Epithelial cell of proximal tubule (primary cell): ENCODE results near the gene ST6GALNAC3. TPM values are rescaled to one million over a fixed set of nuclear protein-coding genes. Genes with fewer than 3 reads are reported as not detected.

ENCODE experiments used
- DNase-seq: peaks from one replicate; pipeline ENCODE4 v3.0.0-alpha.2; 2011; ENCODE audit warnings: low read depth
- H3K4me3 ChIP-seq: 2 replicates; pipeline ENCODE4 v1.5.1; 2011; ENCODE audit warnings: low read depth, mild to moderate bottlenecking, low read length
- CTCF ChIP-seq: conservative IDR thresholded peaks from 2 replicates; pipeline ENCODE4 v1.5.1; 2012; ENCODE audit warnings: low read depth, mild to moderate bottlenecking, low read length
- total RNA-seq: library from RNA; depleted of rRNA; stranded (reverse); fragments of >200 nt; gene quantifications from 2 replicates; pipeline ENCODE4 v1.2.3, GENCODE V29; 2015

The ST6GALNAC3 gene
- total RNA-seq, 1 donor from 2014 or later, result 0.75 TPM

GRCh38 chr1:76082062-76082461 is 7.5 kb downstream of the ST6GALNAC3 start:
- no peak overlapping the region for H3K4me3 ChIP-seq
- TF ChIP-seq CTCF, result no peak
- no peak for DNase-seq

GRCh38 chr1:76083189-76083588 is 8.6 kb downstream of the ST6GALNAC3 start:
- no peak for DNase-seq
- TF ChIP-seq CTCF, result no peak
- H3K4me3 ChIP-seq, result no peak overlapping the region

GRCh38 chr1:76084029-76084627 is 9.6 kb downstream of the ST6GALNAC3 start:
- DNase-seq, result no peak
- no peak for TF ChIP-seq CTCF
- no peak overlapping the region for H3K4me3 ChIP-seq

GRCh38 chr1:76084685-76085084 is 10.1 kb downstream of the ST6GALNAC3 start:
- H3K4me3 ChIP-seq, result no peak overlapping the region
- DNase-seq, result no peak
- TF ChIP-seq CTCF, result no peak

GRCh38 chr1:76086109-76086508 is 11.6 kb downstream of the ST6GALNAC3 start:
- no peak for TF ChIP-seq CTCF
- H3K4me3 ChIP-seq, result no peak overlapping the region
- no peak for DNase-seq

GRCh38 chr1:76086597-76086996 is 12.1 kb downstream of the ST6GALNAC3 start:
- no peak overlapping the region for H3K4me3 ChIP-seq
- TF ChIP-seq CTCF, result no peak
- DNase-seq, result no peak
